ENCODE results near the gene PKP3.
A peak's percentile ranks its signal among the peaks of the same experiment; 100 is the strongest.
"Not testable (repeated sequence)": the region's sequence is repeated elsewhere in the genome, so short reads cannot be mapped to it uniquely, and the experiment has no call there.

PKP3 gene

DNA sequence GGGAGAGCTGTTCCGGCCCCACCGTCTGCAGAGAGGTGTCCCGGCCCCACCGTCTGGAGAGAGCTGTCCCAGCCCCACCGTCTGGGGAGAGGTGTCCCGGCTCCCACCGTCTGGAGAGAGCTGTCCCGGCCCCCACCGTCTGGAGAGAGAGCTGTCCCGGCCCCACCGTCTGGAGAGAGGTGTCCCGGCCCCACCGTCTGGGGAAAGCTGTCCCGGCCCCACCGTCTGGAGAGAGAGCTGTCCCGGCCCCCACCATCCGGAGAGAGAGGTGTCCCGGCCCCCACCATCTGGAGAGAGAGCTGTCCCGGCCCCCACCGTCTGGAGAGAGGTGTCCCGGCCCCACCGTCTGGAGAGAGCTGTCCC, 30.6 kb upstream of the PKP3 start:
- H3K27me3 ChIP-seq (ENCODE audit: control insufficient read depth in 2 of 2, insufficient read depth in 2 of 2, low read length in 2 of 2): peaks cover 18 to 20% of the 10 kb centered on the region in 2 donors

DNA sequence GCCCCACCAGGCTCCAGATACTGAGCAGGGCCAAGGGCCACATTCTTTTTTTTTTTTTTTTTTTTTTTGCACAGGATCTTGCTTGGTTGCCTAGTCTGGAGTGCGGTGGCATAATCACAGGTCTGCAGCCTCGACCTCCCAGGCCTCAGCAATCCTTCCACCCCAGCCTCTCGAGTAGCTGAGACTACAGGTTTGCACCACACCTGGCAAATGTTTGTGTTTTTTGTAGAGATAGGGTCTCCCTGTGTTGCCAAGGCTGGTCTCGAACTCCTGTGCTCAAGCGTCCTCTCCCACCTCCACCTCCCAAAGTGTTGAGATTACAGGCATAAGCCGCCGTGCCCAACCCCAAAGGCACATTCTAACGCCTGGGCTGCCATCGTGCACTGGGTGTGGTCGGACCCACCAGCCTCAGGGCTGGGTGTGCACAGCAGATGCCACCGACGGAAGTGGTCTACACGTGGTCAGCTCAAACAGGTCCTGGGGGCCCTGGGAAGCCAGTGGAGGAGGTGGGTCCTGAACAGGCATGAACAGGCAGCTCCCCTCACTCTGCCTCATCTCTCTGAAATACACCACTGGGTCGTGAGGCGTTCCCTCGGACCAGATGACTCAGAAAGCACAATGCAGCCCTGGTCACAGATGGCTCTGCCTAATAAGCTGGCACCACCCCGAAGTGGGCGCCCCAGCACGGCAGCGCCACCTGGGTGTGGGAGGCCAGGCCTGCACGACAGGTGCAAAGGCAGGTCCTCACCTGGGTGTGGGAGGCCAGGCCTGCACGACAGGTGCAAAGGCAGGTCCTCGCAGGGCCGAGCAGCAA, 29.9 kb upstream of the PKP3 start:
- Histone ChIP-seq H3K9ac (ENCODE audit: low read depth in 1 of 2, low read length in 2 of 2) (no peak overlapping the region), H3K4me1 (ENCODE audit: control insufficient read depth in 2 of 2, insufficient read depth in 2 of 2, low read length in 2 of 2) (peaks cover 2 to 11% of the 10 kb centered on the region in 2 donors), H3K9me3 (ENCODE audit: control insufficient read depth in 2 of 2, low read length in 2 of 2) (peaks cover 0 to 4% of the 10 kb centered on the region in 2 donors), H3K36me3 (ENCODE audit: control insufficient read depth in 2 of 2, insufficient read depth in 2 of 2, low read length in 2 of 2) (no peaks in the 10 kb centered on the region), H3K27ac (ENCODE audit: low read depth in 2 of 2, low read length in 2 of 2) (no peak overlapping the region), H3K4me3 (ENCODE audit: low read length in 2 of 2) (no peak overlapping the region), H3K27me3 (ENCODE audit: control insufficient read depth in 2 of 2, insufficient read depth in 2 of 2, low read length in 2 of 2) (peaks cover 22% of the 10 kb centered on the region in 2 donors)

More for the DNA sequence above, 30.6 kb upstream of the PKP3 start:
- not testable (repeated sequence) for H3K9ac ChIP-seq (ENCODE audit: low read depth in 1 of 2, low read length in 2 of 2); H3K4me3 ChIP-seq (ENCODE audit: low read length in 2 of 2); H3K27ac ChIP-seq (ENCODE audit: low read depth in 2 of 2, low read length in 2 of 2); H3K9me3 ChIP-seq (ENCODE audit: control insufficient read depth in 2 of 2, low read length in 2 of 2); H3K36me3 ChIP-seq (ENCODE audit: control insufficient read depth in 2 of 2, insufficient read depth in 2 of 2, low read length in 2 of 2); H3K4me1 ChIP-seq (ENCODE audit: control insufficient read depth in 2 of 2, insufficient read depth in 2 of 2, low read length in 2 of 2)

DNA sequence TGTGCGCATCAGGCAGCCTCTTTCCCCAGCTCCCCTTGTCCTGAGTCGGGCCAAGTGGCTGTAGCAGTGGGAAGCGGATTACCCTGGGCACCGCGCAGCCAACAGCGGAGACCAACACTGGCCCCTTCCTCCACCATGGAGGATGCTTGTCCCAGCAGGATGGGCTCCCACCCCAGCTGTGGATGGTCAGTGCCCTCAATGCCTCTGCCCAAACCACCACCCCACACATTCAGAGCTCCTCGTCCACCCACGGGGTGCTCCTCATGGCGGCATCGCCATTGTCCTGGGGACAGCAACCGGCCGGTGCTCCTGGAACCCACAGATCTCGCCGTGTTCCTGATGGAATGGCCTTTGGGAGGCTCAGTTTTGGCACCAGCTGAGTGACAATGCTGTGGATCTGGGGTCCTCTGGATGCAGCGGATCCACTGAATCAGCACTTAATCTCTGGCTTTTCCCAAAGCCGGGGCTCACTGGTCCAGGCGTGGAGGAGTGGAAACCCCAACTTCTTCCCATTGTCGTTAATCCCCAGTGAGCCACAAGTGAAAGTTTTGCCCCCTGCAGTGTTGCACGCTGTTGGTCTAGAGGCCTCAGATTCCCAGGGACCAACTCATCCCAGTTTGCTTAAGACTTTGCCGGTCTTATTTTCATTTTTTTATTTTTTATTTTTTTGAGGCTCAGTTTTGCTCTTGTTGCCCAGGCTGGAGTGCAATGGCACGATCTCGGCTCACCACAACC, 28.9 kb upstream of the PKP3 start:
- Histone ChIP-seq H3K4me1 (ENCODE audit: control insufficient read depth in 2 of 2, insufficient read depth in 2 of 2, low read length in 2 of 2) (peaks cover 2 to 11% of the 10 kb centered on the region in 2 donors), H3K9ac (ENCODE audit: low read depth in 1 of 2, low read length in 2 of 2) (no peak overlapping the region), H3K9me3 (ENCODE audit: control insufficient read depth in 2 of 2, low read length in 2 of 2) (peaks cover 0 to 4% of the 10 kb centered on the region in 2 donors), H3K27me3 (ENCODE audit: control insufficient read depth in 2 of 2, insufficient read depth in 2 of 2, low read length in 2 of 2) (peaks cover 22% of the 10 kb centered on the region in 2 donors), H3K27ac (ENCODE audit: low read depth in 2 of 2, low read length in 2 of 2) (no peak overlapping the region), H3K4me3 (ENCODE audit: low read length in 2 of 2) (no peak overlapping the region), H3K36me3 (ENCODE audit: control insufficient read depth in 2 of 2, insufficient read depth in 2 of 2, low read length in 2 of 2) (no peaks in the 10 kb centered on the region)

DNA sequence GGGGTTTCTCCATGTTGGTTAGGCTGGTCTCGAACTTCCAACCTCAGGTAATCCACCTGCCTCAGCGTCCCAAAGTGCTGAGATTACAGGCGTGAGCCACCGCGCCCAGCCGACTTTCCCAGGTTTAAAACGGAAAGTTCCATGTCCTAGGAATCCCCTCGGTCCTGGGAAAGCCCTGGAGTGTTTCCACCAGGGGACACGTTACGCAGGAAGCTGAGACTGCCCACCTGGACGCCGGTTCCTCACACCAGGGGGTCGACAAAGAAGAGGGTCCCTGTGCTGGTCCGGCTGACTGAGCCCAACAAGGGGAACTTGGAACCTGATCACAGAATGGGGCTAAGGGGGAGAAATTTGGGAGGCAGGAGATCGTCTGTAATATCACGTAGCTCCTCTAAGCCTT, 28.2 kb upstream of the PKP3 start:
- H3K4me1 ChIP-seq (ENCODE audit: control insufficient read depth in 2 of 2, insufficient read depth in 2 of 2, low read length in 2 of 2): peaks cover 2 to 11% of the 10 kb centered on the region in 2 donors
- no peak overlapping the region for H3K4me3 ChIP-seq (ENCODE audit: low read length in 2 of 2)
- no peak overlapping the region for H3K27ac ChIP-seq (ENCODE audit: low read depth in 2 of 2, low read length in 2 of 2)
- H3K9ac ChIP-seq (ENCODE audit: low read depth in 1 of 2, low read length in 2 of 2): no peak overlapping the region
- peaks cover 26 to 27% of the 10 kb centered on the region in 2 donors for H3K27me3 ChIP-seq (ENCODE audit: control insufficient read depth in 2 of 2, insufficient read depth in 2 of 2, low read length in 2 of 2)
- H3K9me3 ChIP-seq (ENCODE audit: control insufficient read depth in 2 of 2, low read length in 2 of 2): peaks cover 0 to 3% of the 10 kb centered on the region in 2 donors
- H3K36me3 ChIP-seq (ENCODE audit: control insufficient read depth in 2 of 2, insufficient read depth in 2 of 2, low read length in 2 of 2): no peaks in the 10 kb centered on the region

DNA sequence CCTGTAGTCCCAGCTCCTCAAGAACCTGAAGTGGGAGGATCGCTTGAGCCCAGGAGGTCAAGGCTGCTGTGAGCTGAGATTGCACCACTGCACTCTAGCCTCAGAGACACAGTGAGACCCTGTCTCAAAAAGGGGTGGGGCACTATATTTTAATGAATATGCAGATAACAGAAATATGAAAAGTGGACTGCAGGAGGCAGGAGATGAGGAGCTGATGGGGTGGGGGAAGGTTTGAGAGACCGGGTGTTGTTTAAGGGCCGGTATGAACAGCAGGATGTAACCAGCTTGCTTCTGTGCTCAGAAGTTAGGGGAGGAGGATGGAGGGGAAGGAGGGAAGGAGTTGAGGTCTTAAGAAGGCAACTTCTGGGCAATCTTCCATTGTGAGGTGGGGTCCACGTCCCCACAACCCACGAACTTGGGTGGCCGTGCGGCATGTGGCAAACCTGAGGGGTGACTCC, 26.0 kb upstream of the PKP3 start:
- H3K9ac ChIP-seq (ENCODE audit: low read depth in 1 of 2, low read length in 2 of 2): no peak overlapping the region
- H3K27me3 ChIP-seq (ENCODE audit: control insufficient read depth in 2 of 2, insufficient read depth in 2 of 2, low read length in 2 of 2): peaks cover 26 to 34% of the 10 kb centered on the region in 2 donors
- H3K27ac ChIP-seq (ENCODE audit: low read depth in 2 of 2, low read length in 2 of 2): no peak overlapping the region
- H3K4me1 ChIP-seq (ENCODE audit: control insufficient read depth in 2 of 2, insufficient read depth in 2 of 2, low read length in 2 of 2): peaks cover 2 to 11% of the 10 kb centered on the region in 2 donors
- H3K36me3 ChIP-seq (ENCODE audit: control insufficient read depth in 2 of 2, insufficient read depth in 2 of 2, low read length in 2 of 2): no peaks in the 10 kb centered on the region
- H3K9me3 ChIP-seq (ENCODE audit: control insufficient read depth in 2 of 2, low read length in 2 of 2): no peaks in the 10 kb centered on the region
- H3K4me3 ChIP-seq (ENCODE audit: low read length in 2 of 2): no peak overlapping the region

DNA sequence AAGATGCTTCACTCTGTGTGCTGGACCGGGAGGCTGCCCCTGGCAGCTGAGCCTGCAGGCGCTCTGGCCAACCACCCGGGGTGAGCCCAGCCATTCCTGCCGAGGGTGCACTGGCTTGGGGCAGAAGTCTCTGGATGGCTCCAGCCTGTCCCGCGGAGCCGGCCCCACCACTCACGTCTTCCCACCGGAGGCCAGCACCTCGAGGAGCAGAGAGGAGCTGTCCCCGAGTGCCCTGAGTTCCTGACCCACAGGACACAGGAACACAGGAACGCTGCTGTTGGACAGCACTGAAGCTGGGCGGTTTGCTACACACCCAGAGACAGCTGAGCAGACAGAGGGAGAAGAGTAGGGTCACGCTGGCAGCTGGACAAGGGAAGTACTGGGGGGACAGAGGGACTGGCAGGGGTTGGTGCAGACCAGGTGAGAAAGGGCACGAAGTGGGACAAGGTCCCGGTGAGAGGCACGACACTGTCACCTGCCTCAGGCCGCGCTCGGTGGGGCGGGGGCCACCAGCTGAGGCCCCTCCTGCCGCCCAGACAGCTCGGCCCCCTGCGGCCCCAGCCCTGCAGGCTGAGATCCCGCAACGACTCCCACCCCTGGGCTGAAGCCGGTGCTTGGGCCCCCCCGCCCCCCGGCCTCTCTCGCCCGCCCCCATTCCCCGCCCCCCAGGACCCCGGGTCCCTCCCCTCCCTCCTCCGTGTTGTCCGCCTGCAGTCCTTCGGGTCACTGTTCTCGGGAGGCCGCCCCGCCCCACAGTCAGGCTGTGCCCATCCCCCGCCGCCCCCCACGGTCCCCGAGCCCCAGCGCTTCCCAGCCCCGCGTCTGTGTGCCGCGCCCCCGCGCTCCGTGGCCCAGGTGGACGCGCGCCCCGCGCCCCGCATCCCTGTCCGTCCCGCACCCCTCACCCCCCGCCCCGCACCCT, 25.3 kb upstream of the PKP3 start:
- Histone ChIP-seq H3K4me1 (ENCODE audit: control insufficient read depth in 2 of 2, insufficient read depth in 2 of 2, low read length in 2 of 2) (peaks cover 2 to 11% of the 10 kb centered on the region in 2 donors), H3K9ac (ENCODE audit: low read depth in 1 of 2, low read length in 2 of 2) (no peak overlapping the region), H3K36me3 (ENCODE audit: control insufficient read depth in 2 of 2, insufficient read depth in 2 of 2, low read length in 2 of 2) (no peaks in the 10 kb centered on the region), H3K27me3 (ENCODE audit: control insufficient read depth in 2 of 2, insufficient read depth in 2 of 2, low read length in 2 of 2) (peaks cover 26 to 34% of the 10 kb centered on the region in 2 donors), H3K27ac (ENCODE audit: low read depth in 2 of 2, low read length in 2 of 2) (no peak overlapping the region), H3K4me3 (ENCODE audit: low read length in 2 of 2) (peak overlapping the region in 1 of 2 donors; percentile 7), H3K9me3 (ENCODE audit: control insufficient read depth in 2 of 2, low read length in 2 of 2) (no peaks in the 10 kb centered on the region)

DNA sequence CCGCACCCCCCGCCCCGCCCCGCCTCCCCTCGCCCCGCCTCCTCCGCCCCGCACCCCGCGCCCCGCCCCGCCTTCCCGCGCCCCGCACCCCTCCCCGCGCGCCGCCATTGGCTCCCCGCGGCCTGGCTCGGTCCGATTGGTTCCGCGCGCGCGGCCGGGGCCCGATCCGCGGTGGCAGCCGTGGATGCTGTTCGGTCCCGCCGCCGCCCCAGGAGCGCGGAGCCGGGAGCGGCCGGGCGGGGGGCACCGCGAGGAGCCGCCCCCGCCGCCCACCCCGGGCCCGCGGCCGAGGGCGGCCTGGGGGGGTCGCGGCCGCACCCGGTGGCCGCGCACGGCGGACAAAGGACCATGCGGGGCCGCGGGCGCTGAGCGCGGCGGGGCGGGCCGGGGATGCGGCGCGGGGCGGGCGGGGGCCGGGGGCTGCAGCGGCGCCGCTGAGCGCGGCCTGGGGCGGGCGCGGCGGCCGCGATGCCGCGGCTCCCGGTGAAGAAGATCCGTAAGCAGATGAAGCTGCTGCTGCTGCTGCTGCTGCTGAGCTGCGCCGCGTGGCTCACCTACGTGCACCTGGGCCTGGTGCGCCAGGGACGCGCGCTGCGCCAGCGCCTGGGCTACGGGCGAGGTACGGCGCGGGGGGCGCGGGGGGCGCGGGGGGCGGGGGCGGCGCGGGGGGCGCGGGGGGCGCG, 24.5 kb upstream of the PKP3 start, which contains the start of gene B4GALNT4:
Gene B4GALNT4, plus strand, starts transcription at position 164 of the 683 bp plus-strand sequence. Its CDS starts 305 bp downstream, at position 469.
- H3K27ac ChIP-seq (ENCODE audit: low read depth in 2 of 2, low read length in 2 of 2): no peak within 1 kb of the TSS
- peaks cover 26 to 32% of the 10 kb centered on the region in 2 donors for H3K27me3 ChIP-seq (ENCODE audit: control insufficient read depth in 2 of 2, insufficient read depth in 2 of 2, low read length in 2 of 2)
- no peaks in the 10 kb centered on the region for H3K9me3 ChIP-seq (ENCODE audit: control insufficient read depth in 2 of 2, low read length in 2 of 2)
- H3K4me1 ChIP-seq (ENCODE audit: control insufficient read depth in 2 of 2, insufficient read depth in 2 of 2, low read length in 2 of 2): peaks cover 2 to 7% of the 10 kb centered on the region in 2 donors
- no peak within 1 kb of the TSS for H3K9ac ChIP-seq (ENCODE audit: low read depth in 1 of 2, low read length in 2 of 2)
- H3K4me3 ChIP-seq (ENCODE audit: low read length in 2 of 2): peak within 1 kb of the TSS in 1 of 2 donors; percentile 7
- H3K36me3 ChIP-seq (ENCODE audit: control insufficient read depth in 2 of 2, insufficient read depth in 2 of 2, low read length in 2 of 2): no peaks in the 10 kb centered on the region

DNA sequence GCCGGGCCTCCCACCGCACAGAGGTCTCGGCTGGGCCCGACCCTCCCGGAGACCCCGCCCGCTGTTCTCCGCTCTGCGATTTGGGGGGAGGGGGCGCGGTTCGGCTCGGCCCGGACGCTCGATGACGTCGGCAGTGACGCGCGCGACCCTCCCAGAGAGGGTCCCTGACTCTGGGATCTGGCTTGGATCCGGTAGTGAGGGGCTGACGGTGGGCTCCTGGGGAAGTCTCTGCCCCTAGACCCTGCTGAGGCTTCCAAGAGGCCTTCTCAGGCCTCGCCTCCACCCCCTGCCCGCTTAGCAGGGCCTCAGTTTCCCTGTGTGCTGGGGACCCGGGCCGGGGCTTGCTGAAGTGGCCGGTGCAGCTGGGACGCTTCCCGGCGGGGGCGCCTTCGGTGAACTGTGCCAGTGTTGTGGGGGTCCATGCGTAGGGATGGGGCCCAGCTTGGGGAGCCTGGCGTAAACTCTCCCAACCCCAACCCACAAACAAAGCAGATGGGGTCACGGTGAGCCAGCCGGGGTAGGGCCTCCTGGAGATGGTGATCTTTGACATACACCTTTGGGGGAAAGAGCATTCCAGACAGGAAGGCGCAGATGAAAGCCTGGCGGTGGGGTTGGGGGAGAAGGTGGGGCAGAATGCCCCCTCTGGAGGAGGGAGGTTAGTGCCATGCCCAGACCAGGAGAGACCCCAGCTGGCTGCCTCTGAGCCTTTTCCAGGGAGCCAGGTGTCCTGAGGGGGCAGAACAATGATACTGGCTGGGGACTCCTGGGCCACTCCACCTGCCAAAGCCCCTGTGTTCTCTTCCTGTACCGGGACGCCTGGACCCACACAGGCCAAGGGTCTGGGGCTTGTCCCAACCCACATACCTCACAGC, 23.7 kb upstream of the PKP3 start:
- H3K27me3 ChIP-seq (ENCODE audit: control insufficient read depth in 2 of 2, insufficient read depth in 2 of 2, low read length in 2 of 2): peaks cover 26 to 29% of the 10 kb centered on the region in 2 donors
- no peaks in the 10 kb centered on the region for H3K9me3 ChIP-seq (ENCODE audit: control insufficient read depth in 2 of 2, low read length in 2 of 2)
- H3K4me1 ChIP-seq (ENCODE audit: control insufficient read depth in 2 of 2, insufficient read depth in 2 of 2, low read length in 2 of 2): peaks cover 2 to 3% of the 10 kb centered on the region in 2 donors
- H3K4me3 ChIP-seq (ENCODE audit: low read length in 2 of 2): no peak overlapping the region
- no peak overlapping the region for H3K9ac ChIP-seq (ENCODE audit: low read depth in 1 of 2, low read length in 2 of 2)
- H3K36me3 ChIP-seq (ENCODE audit: control insufficient read depth in 2 of 2, insufficient read depth in 2 of 2, low read length in 2 of 2): no peaks in the 10 kb centered on the region
- H3K27ac ChIP-seq (ENCODE audit: low read depth in 2 of 2, low read length in 2 of 2): no peak overlapping the region
